Breast epithelium (tissue), 3 donors: ENCODE data around the gene FXYD2.

Source experiments
- POLR2AphosphoS5 ChIP-seq, 3 donors: sonication (generic); formaldehyde crosslinking; IDR thresholded peaks; one replicate each; pipeline ENCODE4 v1.6.1; 2017; ENCODE audit warnings: antibody characterized with exemption in 3 of 3
- TF ChIP-seq, protein P1 (sequence below), 3 donors: fragments of 450-650 bp; IDR thresholded peaks; one replicate each; pipeline ENCODE4 v1.5.1; 2016 to 2017; ENCODE audit warnings: antibody characterized with exemption in 3 of 3, mild to moderate bottlenecking in 3 of 3, moderate library complexity in 3 of 3

DNA sequence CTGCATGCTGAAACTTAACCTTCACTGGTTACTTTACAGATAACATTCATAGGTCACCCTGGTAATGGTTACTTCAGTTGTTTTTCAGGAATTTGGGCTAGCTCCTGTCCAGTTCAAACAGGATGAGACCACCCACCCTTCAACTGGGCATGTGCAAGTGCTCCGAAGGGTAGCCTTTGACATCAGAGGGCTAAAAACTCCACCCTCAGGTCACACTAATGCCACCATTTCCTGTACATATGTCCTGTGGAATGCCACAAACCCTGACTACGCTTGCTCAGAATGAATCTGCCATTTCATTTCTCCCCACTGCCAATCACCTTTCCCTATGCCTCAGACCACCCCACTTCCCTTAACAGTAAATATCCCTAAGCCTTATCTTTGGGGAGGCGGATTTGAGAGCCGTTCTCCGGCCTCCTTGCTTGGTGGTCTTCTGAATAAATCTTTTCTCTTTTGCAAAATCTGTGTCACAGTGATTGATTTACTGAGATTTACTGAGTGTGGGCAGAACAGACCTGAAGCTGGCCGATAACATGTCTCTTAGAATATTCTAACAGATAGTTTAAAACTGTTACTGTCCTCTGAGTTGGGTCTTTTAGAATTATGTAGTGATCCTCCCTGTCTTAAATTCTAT, 25.4 kb upstream of the FXYD2 start:
- TF ChIP-seq, protein P1, sequence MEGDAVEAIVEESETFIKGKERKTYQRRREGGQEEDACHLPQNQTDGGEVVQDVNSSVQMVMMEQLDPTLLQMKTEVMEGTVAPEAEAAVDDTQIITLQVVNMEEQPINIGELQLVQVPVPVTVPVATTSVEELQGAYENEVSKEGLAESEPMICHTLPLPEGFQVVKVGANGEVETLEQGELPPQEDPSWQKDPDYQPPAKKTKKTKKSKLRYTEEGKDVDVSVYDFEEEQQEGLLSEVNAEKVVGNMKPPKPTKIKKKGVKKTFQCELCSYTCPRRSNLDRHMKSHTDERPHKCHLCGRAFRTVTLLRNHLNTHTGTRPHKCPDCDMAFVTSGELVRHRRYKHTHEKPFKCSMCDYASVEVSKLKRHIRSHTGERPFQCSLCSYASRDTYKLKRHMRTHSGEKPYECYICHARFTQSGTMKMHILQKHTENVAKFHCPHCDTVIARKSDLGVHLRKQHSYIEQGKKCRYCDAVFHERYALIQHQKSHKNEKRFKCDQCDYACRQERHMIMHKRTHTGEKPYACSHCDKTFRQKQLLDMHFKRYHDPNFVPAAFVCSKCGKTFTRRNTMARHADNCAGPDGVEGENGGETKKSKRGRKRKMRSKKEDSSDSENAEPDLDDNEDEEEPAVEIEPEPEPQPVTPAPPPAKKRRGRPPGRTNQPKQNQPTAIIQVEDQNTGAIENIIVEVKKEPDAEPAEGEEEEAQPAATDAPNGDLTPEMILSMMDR (IDR thresholded peaks at IDR 0.05) = no peak
- TF ChIP-seq POLR2AphosphoS5 (IDR thresholded peaks at IDR 0.05) = no peak
